GM23338 (cell line): Measurements from ENCODE around the gene CPA1.

Experiments
- CREB1 ChIP-seq: fragments of 250-450 bp; sonication (Bioruptor Pico); IDR thresholded peaks from 2 replicates; pipeline ENCODE4 v1.5.0; 2020; ENCODE audit warnings: low read depth, mild to moderate bottlenecking, moderate library complexity
- EZH2 ChIP-seq: fragments of 200-600 bp; sonication (generic); IDR thresholded peaks from one replicate; pipeline ENCODE4 v1.8.0; 2017; ENCODE audit warnings: antibody characterized with exemption, mild to moderate bottlenecking, low read depth; ENCODE audit not compliant: unreplicated experiment
- JUNB ChIP-seq: IDR thresholded peaks from one replicate; pipeline ENCODE4 v1.6.1; 2016; ENCODE audit warnings: antibody characterized with exemption; ENCODE audit not compliant: unreplicated experiment
- POLR2AphosphoS5 ChIP-seq: IDR thresholded peaks from 2 replicates; pipeline ENCODE4 v1.6.1; 2016; ENCODE audit warnings: antibody characterized with exemption, low read depth
- ZNF331 ChIP-seq: fragments of 250-450 bp; sonication (Bioruptor Pico); IDR thresholded peaks from 2 replicates; pipeline ENCODE4 v1.5.0; 2020; ENCODE audit warnings: low read depth, mild to moderate bottlenecking, moderate library complexity
- TF ChIP-seq, protein P1 (sequence below), 2 experiments: fragments of 200-600 bp in 1 of 2; sonication (generic) in 1 of 2; conservative IDR thresholded peaks; 2 replicates each; pipeline versions ENCODE4 v1.5.1 to v1.6.1; 2016 to 2017; ENCODE audit warnings: antibody characterized with exemption in 2 of 2, low read depth in 2 of 2, mild to moderate bottlenecking in 2 of 2, moderate library complexity in 1 of 2
- TF ChIP-seq, protein P2 (sequence below): IDR thresholded peaks from one replicate; pipeline ENCODE4 v1.6.1; 2018; ENCODE audit warnings: antibody characterized with exemption; ENCODE audit not compliant: unreplicated experiment

- TF ChIP-seq, protein P1, sequence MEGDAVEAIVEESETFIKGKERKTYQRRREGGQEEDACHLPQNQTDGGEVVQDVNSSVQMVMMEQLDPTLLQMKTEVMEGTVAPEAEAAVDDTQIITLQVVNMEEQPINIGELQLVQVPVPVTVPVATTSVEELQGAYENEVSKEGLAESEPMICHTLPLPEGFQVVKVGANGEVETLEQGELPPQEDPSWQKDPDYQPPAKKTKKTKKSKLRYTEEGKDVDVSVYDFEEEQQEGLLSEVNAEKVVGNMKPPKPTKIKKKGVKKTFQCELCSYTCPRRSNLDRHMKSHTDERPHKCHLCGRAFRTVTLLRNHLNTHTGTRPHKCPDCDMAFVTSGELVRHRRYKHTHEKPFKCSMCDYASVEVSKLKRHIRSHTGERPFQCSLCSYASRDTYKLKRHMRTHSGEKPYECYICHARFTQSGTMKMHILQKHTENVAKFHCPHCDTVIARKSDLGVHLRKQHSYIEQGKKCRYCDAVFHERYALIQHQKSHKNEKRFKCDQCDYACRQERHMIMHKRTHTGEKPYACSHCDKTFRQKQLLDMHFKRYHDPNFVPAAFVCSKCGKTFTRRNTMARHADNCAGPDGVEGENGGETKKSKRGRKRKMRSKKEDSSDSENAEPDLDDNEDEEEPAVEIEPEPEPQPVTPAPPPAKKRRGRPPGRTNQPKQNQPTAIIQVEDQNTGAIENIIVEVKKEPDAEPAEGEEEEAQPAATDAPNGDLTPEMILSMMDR (conservative IDR thresholded peaks at IDR 0.05; ENCODE audit: low read depth in 2 of 2) = peak; percentile 72 to 85
- no peak for TF ChIP-seq CREB1 (CRISPR knock-in tag)
- TF ChIP-seq, protein P2, sequence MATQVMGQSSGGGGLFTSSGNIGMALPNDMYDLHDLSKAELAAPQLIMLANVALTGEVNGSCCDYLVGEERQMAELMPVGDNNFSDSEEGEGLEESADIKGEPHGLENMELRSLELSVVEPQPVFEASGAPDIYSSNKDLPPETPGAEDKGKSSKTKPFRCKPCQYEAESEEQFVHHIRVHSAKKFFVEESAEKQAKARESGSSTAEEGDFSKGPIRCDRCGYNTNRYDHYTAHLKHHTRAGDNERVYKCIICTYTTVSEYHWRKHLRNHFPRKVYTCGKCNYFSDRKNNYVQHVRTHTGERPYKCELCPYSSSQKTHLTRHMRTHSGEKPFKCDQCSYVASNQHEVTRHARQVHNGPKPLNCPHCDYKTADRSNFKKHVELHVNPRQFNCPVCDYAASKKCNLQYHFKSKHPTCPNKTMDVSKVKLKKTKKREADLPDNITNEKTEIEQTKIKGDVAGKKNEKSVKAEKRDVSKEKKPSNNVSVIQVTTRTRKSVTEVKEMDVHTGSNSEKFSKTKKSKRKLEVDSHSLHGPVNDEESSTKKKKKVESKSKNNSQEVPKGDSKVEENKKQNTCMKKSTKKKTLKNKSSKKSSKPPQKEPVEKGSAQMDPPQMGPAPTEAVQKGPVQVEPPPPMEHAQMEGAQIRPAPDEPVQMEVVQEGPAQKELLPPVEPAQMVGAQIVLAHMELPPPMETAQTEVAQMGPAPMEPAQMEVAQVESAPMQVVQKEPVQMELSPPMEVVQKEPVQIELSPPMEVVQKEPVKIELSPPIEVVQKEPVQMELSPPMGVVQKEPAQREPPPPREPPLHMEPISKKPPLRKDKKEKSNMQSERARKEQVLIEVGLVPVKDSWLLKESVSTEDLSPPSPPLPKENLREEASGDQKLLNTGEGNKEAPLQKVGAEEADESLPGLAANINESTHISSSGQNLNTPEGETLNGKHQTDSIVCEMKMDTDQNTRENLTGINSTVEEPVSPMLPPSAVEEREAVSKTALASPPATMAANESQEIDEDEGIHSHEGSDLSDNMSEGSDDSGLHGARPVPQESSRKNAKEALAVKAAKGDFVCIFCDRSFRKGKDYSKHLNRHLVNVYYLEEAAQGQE = no peak
- no peak for TF ChIP-seq ZNF331 (CRISPR knock-in tag)
- TF ChIP-seq POLR2AphosphoS5 = no peak
- TF ChIP-seq JUNB = no peak
- TF ChIP-seq EZH2 = no peak
Measured at GRCh38 chr7:130381468-130382312, 1.4 kb downstream of the CPA1 start.
